Fibroblast of peridontal ligament (primary cell): ENCODE measurements around the gene ZP2.
"Not testable (repeated sequence)": the region's sequence is repeated elsewhere in the genome, so short reads cannot be mapped to it uniquely, and the experiment has no call there.

Experiments used
- DNase-seq: peaks from one replicate; pipeline ENCODE4 v3.0.0-alpha.2; 2010; ENCODE audit errors: extremely low read depth

Gene ZP2

GRCh38 chr16:21217121-21217520, 5.7 kb upstream of the ZP2 start:
- no peak for DNase-seq

DNA sequence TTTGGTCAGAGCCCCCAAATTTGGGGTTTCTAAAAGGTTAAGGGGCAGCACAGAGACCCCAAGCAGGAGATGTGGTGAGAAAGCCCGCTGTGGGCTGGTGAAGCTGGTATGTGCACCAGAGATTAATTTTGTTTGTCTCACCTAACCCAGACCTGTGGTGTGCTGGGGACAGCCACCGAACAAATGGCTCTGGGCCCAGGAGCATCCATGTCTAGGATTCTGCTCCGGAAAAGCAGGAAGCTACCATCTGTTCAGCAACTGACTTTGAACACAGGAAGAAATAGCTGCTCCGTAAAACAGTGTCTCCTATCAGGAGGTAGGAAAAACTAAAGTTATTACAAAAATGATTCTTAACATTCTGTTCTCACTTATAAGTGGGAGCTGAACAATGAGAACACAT, 2.7 kb upstream of the ZP2 start:
- DNase-seq, result no peak

- no peak for DNase-seq
Observed at GRCh38 chr16:21208446-21209230, 2.7 kb downstream of the ZP2 start.

GRCh38 chr16:21206550-21206949, 4.8 kb downstream of the ZP2 start:
- DNase-seq, result no peak

GRCh38 chr16:21205303-21205702, 6.1 kb downstream of the ZP2 start:
- DNase-seq, result no peak

DNA sequence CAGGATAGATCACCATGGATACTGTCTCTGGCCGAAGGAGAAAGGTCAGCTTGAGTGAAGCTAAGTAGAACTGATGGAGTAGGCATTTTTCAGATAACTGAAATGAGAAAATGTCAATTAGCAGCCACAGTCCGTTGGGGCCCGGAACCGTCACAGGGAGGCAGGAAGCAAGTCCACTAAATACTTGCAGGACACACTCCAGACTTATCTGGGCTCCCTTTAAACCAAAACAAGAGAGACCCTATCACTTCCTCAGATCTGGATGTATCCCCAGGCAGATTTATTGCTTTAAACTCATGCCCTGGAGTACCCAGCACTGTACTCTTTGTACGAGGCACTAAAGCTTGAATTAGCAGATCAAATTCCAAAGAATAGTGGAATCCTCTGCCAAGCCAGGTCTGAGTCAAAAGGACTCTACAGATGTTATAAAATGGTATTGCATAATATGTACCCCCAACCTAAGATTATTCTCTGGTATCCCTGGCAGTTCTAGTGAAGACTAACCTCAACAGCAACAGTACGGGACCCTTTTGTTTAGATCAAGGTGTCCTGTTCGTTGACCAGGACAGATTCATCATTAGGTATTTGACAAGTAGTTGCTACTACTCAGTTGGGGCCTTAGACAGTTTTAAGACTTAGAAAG, 8.1 kb downstream of the ZP2 start:
- DNase-seq, result no peak

DNA sequence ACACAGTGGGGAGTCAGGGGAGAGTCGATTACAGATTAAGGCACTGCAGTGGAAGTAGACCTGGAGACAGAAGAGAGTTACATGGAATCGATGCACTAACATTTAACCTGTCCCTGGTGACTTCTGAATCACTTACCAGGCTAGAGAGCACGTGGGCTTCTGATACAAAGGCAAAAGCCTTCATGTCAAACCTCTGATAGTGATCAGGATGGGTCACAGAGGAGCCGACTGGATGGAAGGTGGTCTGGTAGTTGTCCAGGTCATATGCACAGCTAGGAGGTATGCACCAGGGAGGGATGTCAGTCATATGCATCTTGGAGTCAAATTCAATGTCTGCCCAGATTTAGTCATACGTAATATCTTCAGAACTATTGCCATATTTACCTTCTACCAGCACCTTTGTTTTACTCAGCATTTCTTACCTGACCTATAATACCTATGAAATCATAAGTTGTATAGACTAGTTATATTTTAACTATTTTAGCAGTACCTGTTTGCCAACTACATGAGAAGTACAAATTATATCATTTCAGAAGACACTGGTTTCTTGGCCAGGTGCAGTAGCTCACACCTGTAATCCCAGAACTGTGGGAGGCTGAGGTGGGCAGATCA, 11.7 kb downstream of the ZP2 start:
- no peak for DNase-seq

GRCh38 chr16:21197621-21198020, 13.8 kb downstream of the ZP2 start:
- no peak for DNase-seq

GRCh38 chr16:21197112-21197511, 14.3 kb downstream of the ZP2 start:
- peak; percentile 10 for DNase-seq

GRCh38 chr16:21195330-21195729, 16.0 kb downstream of the ZP2 start:
- DNase-seq, result not testable (repeated sequence)

DNA sequence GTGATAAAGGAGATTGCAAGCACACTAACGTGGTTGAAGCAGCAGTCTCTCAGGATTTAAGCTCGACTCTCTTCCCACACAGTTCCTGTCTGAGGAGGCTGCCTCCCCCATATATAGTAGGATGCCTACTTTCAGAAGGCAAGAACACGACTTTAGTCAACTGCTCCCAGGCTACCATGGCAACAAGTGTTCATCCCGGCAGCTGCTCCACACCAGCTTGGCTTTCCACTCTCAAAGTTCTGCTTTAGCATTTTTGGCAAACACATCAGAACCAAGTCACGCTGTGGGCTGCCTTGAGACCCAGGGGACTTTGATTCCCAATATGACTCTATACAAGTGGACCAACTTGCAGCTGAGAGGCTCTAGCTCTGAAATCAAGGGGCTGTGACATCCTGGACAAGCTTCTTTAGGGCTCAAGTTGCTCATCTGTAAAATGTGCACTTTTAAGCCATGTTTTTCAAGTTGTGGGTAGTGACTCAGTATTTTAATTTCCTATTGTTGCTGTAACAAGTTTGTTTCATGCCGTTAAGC, 16.5 kb downstream of the ZP2 start:
- peak; percentile 71 for DNase-seq

DNA sequence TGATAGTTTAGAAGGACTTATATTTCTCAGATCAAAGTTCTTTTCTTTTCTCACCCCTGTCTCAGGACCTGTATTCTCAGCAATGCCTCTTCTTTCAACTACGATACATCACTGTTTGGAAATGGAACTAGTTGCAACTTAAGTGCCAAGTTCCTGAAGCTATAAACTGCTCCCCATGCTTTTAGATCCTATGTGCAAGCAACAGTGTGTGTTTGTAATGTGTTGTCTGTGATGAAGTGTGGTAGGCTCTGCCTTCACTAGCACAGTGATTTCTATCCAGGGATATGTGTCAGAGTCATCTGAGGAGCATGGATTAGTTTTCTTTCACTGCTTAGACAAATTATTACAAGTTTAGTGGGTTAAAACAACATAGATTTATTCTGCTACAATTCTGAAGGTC, 18.4 kb downstream of the ZP2 start:
- no peak for DNase-seq

GRCh38 chr16:21190599-21190998, 20.8 kb downstream of the ZP2 start:
- DNase-seq, result peak; percentile 96

DNA sequence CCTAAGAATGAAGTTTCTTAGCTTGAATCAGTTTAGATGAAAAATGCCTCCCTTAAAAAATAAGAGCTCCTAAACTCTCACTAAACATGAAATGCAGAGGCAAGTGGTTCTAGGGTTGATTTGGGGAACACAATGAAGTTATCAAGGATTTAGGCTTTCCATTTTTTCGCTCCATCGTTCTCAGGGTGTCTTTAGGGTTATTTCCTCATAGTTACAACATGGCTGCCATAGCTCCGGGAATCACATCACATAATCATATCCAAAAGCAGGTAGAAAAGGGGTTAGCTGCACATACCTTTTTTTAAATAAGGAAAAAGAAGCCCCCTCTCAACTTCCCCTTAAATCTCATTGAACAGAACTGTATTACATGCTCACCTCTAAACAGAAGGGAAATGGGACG, 21.4 kb downstream of the ZP2 start:
- DNase-seq, result no peak

- no peak for DNase-seq
Observed at GRCh38 chr16:21189311-21189710, 22.1 kb downstream of the ZP2 start.

DNA sequence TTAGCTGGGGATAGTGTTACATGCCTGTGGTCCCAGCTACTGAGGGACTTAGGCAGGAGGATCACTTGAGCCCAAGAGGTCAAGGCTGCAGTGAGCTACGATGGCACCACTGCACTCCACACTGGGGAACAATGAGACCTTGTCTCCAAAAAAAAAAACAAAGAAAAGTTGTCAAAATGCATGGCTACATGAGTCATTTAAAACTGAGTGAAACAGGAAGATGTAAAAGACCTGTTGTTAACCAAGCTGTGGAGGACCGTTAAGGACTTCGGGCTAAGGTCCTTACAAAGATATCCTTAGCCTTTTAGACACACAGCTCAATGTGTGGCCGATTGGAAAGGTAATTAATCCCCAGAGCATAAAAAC, 25.1 kb downstream of the ZP2 start:
- DNase-seq, result no peak

DNA sequence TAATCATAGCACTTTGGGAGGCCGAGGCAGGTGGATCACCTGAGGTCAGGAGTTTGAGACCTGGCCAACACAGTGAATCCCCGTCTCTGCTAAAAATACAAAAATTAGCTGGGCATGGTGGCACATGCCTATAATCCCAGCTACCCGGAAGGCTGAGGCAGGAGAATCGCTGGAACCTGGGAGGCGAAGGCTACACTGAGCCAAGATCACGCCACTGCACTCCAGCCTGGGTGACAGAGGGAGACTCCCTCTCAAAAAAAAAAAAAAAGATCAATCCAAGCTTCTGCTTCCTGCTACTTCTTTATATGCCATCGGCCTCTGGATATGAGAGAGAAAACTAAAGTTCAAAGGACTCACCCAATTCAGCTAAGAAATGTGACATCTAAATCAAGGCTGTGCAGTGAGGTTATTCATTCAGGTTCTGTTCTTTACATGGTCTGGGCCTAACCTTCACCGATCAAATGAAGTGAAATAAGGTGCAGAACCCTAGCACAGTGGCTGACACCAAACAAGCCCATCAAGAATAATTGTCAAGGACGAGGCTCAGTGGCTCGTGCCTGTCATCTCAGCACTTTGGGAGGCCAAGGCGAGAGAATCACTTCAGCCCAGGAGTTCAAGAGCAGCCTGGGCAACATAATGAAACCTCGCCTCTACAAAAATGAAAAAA, 25.6 kb downstream of the ZP2 start:
- no peak for DNase-seq

DNA sequence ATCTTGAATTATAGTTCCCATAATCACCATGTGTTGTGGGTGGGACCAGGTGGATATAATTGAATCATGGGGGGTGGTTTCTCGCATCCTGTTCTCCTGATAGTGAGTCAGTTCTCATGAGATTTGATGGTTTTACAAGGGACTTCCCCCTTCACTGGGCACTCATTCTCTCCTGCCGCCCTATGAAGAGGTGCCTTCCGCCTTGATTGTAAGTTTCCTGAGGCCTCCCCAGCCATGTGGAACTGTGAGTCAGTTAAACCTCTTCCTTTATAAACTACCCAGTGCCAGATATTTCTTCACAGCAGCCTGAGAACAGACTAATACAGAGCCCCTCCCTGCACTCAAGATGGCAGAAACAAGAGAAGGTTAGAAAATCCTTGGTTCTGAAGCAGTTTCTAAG, 26.5 kb downstream of the ZP2 start:
- no peak for DNase-seq

GRCh38 chr16:21183995-21184394, 27.4 kb downstream of the ZP2 start:
- DNase-seq, result no peak

DNA sequence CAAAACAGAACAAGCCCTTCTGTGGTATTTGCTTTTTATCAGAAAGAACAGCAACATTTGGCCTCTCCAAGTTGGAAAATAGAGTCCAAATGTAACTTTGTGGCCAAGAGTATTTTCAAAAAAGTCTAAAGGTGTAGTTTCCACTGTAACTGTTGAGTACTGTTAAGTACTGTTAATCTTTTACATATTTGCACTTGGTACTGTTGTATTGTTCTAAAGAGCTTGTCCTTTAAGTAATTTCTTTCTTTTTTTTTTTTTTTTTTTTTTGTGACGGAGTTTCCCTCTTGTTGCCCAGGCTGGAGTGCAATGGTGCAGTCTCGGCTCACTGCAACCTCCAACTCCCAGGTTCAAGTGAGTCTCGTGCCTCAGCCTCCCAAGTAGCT, 31.4 kb downstream of the ZP2 start:
- DNase-seq, result no peak

DNA sequence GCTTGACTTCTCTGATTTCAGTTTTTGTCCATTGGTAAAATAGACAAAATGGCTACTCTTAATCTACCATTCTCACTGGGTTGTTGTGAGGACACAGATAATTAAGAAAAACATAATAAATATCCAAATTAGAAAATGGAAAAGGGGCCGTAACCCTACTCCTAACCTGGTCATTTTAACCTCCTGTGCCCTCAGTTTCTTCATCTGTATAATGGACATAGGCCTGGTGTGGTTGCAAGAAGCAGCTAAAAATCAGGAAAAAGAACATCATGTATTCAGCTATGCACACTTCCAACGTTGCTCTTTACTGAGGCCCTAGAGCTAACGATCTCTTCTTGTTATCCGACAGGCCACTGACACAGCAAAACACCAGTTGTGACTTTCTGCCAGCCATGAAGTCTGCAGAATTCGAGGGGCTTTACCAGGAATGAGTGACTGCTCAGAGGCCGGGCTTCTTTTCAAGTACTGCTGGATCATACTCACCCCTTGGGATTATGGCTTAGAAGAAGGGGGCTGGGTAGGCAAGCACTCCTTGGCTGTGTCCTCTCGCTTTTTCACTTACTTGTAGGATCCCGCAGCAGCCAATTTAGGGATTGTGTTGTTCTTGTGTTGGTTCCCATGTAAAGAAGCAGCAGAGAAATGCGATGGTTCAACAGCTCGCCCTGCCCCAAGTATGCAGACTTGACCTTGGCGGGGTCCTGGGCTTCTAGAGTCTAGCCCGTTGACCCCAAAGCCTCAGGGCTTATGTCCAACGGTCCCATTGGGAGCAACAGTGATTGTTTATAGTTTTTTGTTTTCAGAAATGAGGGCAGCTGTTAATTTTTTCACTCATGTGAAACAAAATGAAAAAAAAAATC, 32.0 kb downstream of the ZP2 start:
- DNase-seq, result no peak

DNA sequence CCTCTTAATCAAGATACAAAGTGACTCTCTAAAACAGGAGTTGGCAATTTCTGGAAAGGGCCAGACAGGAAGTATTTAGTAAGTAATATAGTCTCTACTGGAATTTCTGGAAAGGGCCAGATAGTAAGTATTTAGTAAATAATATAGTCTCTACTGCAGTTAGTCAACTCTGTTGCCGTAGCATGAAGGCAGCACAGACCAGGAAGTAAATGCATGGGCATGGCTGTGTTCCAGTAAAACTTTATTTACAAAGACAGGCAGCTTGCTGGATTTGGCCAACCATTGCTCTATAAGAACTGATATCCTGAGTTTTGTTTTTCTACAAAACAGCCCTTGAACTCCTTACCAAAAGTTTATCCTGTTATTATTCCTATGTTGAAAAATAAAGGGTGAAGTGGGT, 36.0 kb downstream of the ZP2 start:
- DNase-seq, result no peak
